Measurements from ENCODE around the gene FUT8.

GRCh38 chr14:65421201-65421981 is 8.9 kb downstream of the FUT8 start:
- no peak for TF ChIP-seq CTCF (IDR thresholded peaks at IDR 0.05)
- no peak for TF ChIP-seq EZH2 (IDR thresholded peaks at IDR 0.05)

All from neural progenitor cell (in vitro differentiated cells).